Measurements from ENCODE around the gene PIEZO2. TPM values are rescaled to one million over a fixed set of nuclear protein-coding genes. Genes with fewer than 3 reads are reported as not detected.

Gene PIEZO2
- total and polyA plus RNA-seq, 2 donors (not counting 1 experiment from before 2014, with no cell fraction given), result not detected

GRCh38 chr18:11096839-11097750, 52.3 kb downstream of the PIEZO2 start:
- Mint-ChIP-seq H3K9me3 (ENCODE audit: insufficient read depth) (no peaks in the 10 kb centered on the region), H3K27me3 (no peaks in the 10 kb centered on the region), H3K4me3 (no peak overlapping the region), H3K27ac (no peak overlapping the region), H3K4me1 (no peaks in the 10 kb centered on the region)
- Histone ChIP-seq H4K20me1 (ENCODE audit: control insufficient read depth, insufficient read depth, low read length, poor library complexity, severe bottlenecking) (no peaks in the 10 kb centered on the region), H3K9ac (ENCODE audit: low read length) (no peak overlapping the region), H3K27me3 (replicated peaks in 1 of 4; ENCODE audit: control extremely low read depth in 1 of 4, control insufficient read depth in 3 of 4, insufficient read depth in 4 of 4, low read length in 3 of 4) (no peaks in the 10 kb centered on the region), H3K4me3 (ENCODE audit: control extremely low read depth in 1 of 5, extremely low read depth in 1 of 5, insufficient read depth in 1 of 5, low read depth in 2 of 5, low read length in 4 of 5) (no peak overlapping the region), H3K79me2 (ENCODE audit: control insufficient read depth, insufficient read depth, low read length) (no peaks in the 10 kb centered on the region), H3K36me3 (replicated peaks in 1 of 2; ENCODE audit: control extremely low read depth in 1 of 2, control insufficient read depth in 1 of 2, extremely low read depth in 1 of 2, insufficient read depth in 2 of 2, low read length in 1 of 2) (no peaks in the 10 kb centered on the region), H3K27ac (ENCODE audit: low read length in 2 of 2) (no peak overlapping the region), H3K9me3 (ENCODE audit: control extremely low read depth in 1 of 3, control insufficient read depth in 2 of 3, insufficient read depth in 1 of 3, low read length in 2 of 3) (peaks cover 0 to 5% (median 0%) of the 10 kb centered on the region in 3 donors), H3K4me2 (replicated peaks; ENCODE audit: low read depth, low read length, poor library complexity, severe bottlenecking) (no peak overlapping the region), H3K4me1 (ENCODE audit: control insufficient read depth in 2 of 2, insufficient read depth in 2 of 2, low read length in 2 of 2) (no peaks in the 10 kb centered on the region), H2AFZ (ENCODE audit: insufficient read depth, low read depth, low read length, poor library complexity, severe bottlenecking) (no peak overlapping the region)
- intact Hi-C loops (cut with micrococcal nuclease), result no loop called here
- no peak for TF ChIP-seq CTCF (IDR thresholded peaks at IDR 0.05)
- no peak for TF ChIP-seq EZH2 (IDR thresholded peaks at IDR 0.05; ENCODE audit: borderline replicate concordance, insufficient read depth, low read depth, low read length, poor library complexity, severe bottlenecking)
- CTCF ChIA-PET, result no interaction called here
- DNase-seq (no peak), ATAC-seq (ENCODE audit: low read depth) (no peak)
- 93% methylated on average over 5 of the region's 10 CpGs for WGBS (ENCODE audit: insufficient coverage)
- POLR2A ChIA-PET, result no interaction called here

GRCh38 chr18:11096411-11096810, 53.0 kb downstream of the PIEZO2 start:
- Mint-ChIP-seq H3K9me3 (ENCODE audit: insufficient read depth) (no peaks in the 10 kb centered on the region), H3K27ac (no peak overlapping the region), H3K4me3 (no peak overlapping the region), H3K27me3 (no peaks in the 10 kb centered on the region), H3K4me1 (no peaks in the 10 kb centered on the region)
- H3K27ac ChIP-seq (ENCODE audit: low read length in 2 of 2), result no peak overlapping the region
- no peaks in the 10 kb centered on the region for H3K4me1 ChIP-seq (ENCODE audit: control insufficient read depth in 2 of 2, insufficient read depth in 2 of 2, low read length in 2 of 2)
- H3K36me3 ChIP-seq (replicated peaks in 1 of 2; ENCODE audit: control extremely low read depth in 1 of 2, control insufficient read depth in 1 of 2, extremely low read depth in 1 of 2, insufficient read depth in 2 of 2, low read length in 1 of 2), result no peaks in the 10 kb centered on the region
- ATAC-seq (ENCODE audit: low read depth), result no peak
- 43% methylated on average over 2 of the region's 5 CpGs for WGBS (ENCODE audit: insufficient coverage)
- H3K9ac ChIP-seq (ENCODE audit: low read length), result no peak overlapping the region
- H3K4me3 ChIP-seq (ENCODE audit: control extremely low read depth in 1 of 5, extremely low read depth in 1 of 5, insufficient read depth in 1 of 5, low read depth in 2 of 5, low read length in 4 of 5), result no peak overlapping the region
- ChIA-PET CTCF (no interaction called here), POLR2A (no interaction called here)
- intact Hi-C loops (cut with micrococcal nuclease), result no loop called here
- no peak for DNase-seq
- H3K27me3 ChIP-seq (replicated peaks in 1 of 4; ENCODE audit: control extremely low read depth in 1 of 4, control insufficient read depth in 3 of 4, insufficient read depth in 4 of 4, low read length in 3 of 4), result no peaks in the 10 kb centered on the region
- peaks cover 0 to 5% (median 0%) of the 10 kb centered on the region in 3 donors for H3K9me3 ChIP-seq (ENCODE audit: control extremely low read depth in 1 of 3, control insufficient read depth in 2 of 3, insufficient read depth in 1 of 3, low read length in 2 of 3)
- H3K79me2 ChIP-seq (ENCODE audit: control insufficient read depth, insufficient read depth, low read length), result no peaks in the 10 kb centered on the region
- H4K20me1 ChIP-seq (ENCODE audit: control insufficient read depth, insufficient read depth, low read length, poor library complexity, severe bottlenecking), result no peaks in the 10 kb centered on the region
- H2AFZ ChIP-seq (ENCODE audit: insufficient read depth, low read depth, low read length, poor library complexity, severe bottlenecking), result no peak overlapping the region
- TF ChIP-seq EZH2 (IDR thresholded peaks at IDR 0.05; ENCODE audit: borderline replicate concordance, insufficient read depth, low read depth, low read length, poor library complexity, severe bottlenecking) (no peak), CTCF (IDR thresholded peaks at IDR 0.05) (no peak)
- H3K4me2 ChIP-seq (replicated peaks; ENCODE audit: low read depth, low read length, poor library complexity, severe bottlenecking), result no peak overlapping the region

Data from B cell (primary cell).